ENCODE measurements around the gene DCBLD1.

Gene DCBLD1

DNA sequence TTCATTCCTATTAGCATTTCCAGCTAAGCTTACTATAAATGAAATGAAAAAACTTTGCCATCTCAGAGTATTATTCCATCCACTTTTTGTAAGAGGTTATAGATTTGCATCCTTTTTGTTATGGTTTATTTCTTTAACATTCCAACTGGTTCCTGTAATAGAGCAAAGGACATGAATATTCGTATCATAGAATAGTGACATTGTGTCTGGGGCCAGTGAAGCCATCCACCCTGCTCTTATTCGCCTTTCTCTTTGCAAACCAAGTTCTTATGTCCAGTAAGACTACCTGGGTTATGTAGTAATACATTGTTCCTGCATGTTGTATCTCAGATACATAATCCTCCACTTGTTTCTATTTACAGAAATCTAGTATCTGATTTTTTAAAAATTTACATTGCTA is 43.1 kb downstream of the DCBLD1 start (continued):
- TF ChIP-seq, protein P1, sequence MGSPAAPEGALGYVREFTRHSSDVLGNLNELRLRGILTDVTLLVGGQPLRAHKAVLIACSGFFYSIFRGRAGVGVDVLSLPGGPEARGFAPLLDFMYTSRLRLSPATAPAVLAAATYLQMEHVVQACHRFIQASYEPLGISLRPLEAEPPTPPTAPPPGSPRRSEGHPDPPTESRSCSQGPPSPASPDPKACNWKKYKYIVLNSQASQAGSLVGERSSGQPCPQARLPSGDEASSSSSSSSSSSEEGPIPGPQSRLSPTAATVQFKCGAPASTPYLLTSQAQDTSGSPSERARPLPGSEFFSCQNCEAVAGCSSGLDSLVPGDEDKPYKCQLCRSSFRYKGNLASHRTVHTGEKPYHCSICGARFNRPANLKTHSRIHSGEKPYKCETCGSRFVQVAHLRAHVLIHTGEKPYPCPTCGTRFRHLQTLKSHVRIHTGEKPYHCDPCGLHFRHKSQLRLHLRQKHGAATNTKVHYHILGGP (tag by site-specific recombination; IDR thresholded peaks at IDR 0.05): no peak

DNA sequence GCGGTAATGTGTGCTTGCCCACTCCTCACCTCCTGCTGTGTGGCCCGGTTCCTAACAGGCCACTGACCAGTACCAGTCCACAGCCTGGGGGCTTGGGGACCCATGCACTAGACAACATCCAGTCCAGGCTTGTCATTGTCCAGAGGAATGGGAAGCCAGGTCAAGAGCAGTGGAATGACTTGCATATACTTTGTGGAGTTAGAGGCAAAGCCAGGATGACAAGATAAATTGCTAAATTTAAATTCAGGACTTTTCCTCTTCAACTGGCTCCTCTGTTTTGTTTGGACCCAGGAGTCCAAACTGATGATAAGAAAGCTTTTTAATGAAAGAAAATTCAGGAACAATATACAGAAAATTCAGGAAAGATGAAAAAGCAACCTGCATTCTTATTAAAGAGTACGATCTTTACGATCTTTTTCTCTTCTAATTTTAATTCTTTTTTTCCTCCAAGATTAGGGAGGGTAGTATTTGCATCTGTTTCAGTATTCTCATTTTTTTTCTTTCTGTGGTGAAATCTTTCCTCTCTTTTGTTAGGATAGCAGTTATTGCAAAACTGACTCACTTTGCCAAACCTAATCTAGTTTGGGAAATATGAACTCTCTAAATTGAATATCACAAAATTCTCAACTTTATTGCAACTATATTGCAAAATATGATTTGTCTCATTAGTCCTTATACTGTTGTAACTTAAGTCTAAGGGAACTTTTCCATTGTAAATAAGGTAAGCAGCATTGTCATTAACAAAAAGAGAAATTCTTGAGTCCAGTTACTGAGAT is 48.2 kb downstream of the DCBLD1 start:
- Histone ChIP-seq H3K36me3 (ENCODE audit: control insufficient read depth in 2 of 2, insufficient read depth in 1 of 2, low read length in 2 of 2) (peaks cover 0 to 14% of the 10 kb centered on the region in 2 experiments; a peak in 1 of 3 replicates), H3K4me3 (ENCODE audit: low read depth, low read length) (no peak overlapping the region), H3K4me1 (ENCODE audit: control insufficient read depth, insufficient read depth, low read length) (no peaks in the 10 kb centered on the region; the same call in none of the 2 replicates), H3K27ac (ENCODE audit: extremely low read depth, low read depth, low read length) (no peak overlapping the region), H3K9me3 (ENCODE audit: control insufficient read depth, insufficient read depth, low read depth, low read length) (no peaks in the 10 kb centered on the region)
- TF ChIP-seq ZNF138 (tag by site-specific recombination; IDR thresholded peaks at IDR 0.05; ENCODE audit: borderline replicate concordance) (no peak), SCRT2 (tag by site-specific recombination; IDR thresholded peaks at IDR 0.05) (no peak), ZNF521 (tag by site-specific recombination; IDR thresholded peaks at IDR 0.05) (no peak), ZNF660 (tag by site-specific recombination; IDR thresholded peaks at IDR 0.05) (no peak), ZSCAN16 (tag by site-specific recombination; IDR thresholded peaks at IDR 0.05) (no peak)
- TF ChIP-seq, protein P2, sequence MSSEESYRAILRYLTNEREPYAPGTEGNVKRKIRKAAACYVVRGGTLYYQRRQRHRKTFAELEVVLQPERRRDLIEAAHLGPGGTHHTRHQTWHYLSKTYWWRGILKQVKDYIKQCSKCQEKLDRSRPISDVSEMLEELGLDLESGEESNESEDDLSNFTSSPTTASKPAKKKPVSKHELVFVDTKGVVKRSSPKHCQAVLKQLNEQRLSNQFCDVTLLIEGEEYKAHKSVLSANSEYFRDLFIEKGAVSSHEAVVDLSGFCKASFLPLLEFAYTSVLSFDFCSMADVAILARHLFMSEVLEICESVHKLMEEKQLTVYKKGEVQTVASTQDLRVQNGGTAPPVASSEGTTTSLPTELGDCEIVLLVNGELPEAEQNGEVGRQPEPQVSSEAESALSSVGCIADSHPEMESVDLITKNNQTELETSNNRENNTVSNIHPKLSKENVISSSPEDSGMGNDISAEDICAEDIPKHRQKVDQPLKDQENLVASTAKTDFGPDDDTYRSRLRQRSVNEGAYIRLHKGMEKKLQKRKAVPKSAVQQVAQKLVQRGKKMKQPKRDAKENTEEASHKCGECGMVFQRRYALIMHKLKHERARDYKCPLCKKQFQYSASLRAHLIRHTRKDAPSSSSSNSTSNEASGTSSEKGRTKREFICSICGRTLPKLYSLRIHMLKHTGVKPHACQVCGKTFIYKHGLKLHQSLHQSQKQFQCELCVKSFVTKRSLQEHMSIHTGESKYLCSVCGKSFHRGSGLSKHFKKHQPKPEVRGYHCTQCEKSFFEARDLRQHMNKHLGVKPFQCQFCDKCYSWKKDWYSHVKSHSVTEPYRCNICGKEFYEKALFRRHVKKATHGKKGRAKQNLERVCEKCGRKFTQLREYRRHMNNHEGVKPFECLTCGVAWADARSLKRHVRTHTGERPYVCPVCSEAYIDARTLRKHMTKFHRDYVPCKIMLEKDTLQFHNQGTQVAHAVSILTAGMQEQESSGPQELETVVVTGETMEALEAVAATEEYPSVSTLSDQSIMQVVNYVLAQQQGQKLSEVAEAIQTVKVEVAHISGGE (tag by site-specific recombination; conservative IDR thresholded peaks at IDR 0.05; ENCODE audit: low read depth): no peak
- ChIA-PET POLR2A (no interaction called here), CTCF (interaction anchor here (0.9 to 1.2 kb wide), 2 partner anchors 10 to 81 kb away, joined by 3 to 7 read pairs; no protein-coding TSS in a partner anchor)

DNA sequence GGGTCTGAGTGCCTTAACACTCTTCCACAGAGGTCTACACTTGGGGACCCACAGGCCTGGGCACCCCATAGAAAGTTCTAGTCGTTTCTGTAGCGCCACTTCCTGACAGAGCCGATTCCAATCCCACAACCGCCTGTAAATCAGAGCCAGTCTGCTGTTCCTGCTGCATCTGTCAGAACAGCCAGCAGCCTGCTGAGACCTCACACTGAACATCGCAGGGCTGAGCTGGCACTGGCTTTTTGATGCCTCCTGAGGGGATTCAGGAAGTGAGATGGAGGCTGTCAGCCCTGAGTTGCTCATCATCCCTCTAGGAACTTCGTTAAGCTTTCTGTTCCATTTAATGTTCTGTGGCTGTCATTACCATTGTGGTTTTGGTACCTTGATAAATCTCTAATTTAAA is 48.9 kb downstream of the DCBLD1 start:
- Histone ChIP-seq H3K36me3 (ENCODE audit: control insufficient read depth in 2 of 2, insufficient read depth in 1 of 2, low read length in 2 of 2) (peaks cover 0 to 15% of the 10 kb centered on the region in 2 experiments; a peak in 1 of 3 replicates), H3K4me1 (ENCODE audit: control insufficient read depth, insufficient read depth, low read length) (no peaks in the 10 kb centered on the region; the same call in none of the 2 replicates), H3K4me3 (ENCODE audit: low read depth, low read length) (no peak overlapping the region), H3K27ac (ENCODE audit: extremely low read depth, low read depth, low read length) (no peak overlapping the region), H3K9me3 (ENCODE audit: control insufficient read depth, insufficient read depth, low read depth, low read length) (no peaks in the 10 kb centered on the region)
- POLR2A ChIA-PET: no interaction called here
- CTCF ChIA-PET: interaction anchor here (0.7 to 1.2 kb wide), 3 partner anchors 11 to 81 kb away, joined by 3 to 7 read pairs (median 3); no protein-coding TSS in a partner anchor
- no peak for TF ChIP-seq ZBTB8A (tag by site-specific recombination; IDR thresholded peaks at IDR 0.05)
- TF ChIP-seq, protein P3, sequence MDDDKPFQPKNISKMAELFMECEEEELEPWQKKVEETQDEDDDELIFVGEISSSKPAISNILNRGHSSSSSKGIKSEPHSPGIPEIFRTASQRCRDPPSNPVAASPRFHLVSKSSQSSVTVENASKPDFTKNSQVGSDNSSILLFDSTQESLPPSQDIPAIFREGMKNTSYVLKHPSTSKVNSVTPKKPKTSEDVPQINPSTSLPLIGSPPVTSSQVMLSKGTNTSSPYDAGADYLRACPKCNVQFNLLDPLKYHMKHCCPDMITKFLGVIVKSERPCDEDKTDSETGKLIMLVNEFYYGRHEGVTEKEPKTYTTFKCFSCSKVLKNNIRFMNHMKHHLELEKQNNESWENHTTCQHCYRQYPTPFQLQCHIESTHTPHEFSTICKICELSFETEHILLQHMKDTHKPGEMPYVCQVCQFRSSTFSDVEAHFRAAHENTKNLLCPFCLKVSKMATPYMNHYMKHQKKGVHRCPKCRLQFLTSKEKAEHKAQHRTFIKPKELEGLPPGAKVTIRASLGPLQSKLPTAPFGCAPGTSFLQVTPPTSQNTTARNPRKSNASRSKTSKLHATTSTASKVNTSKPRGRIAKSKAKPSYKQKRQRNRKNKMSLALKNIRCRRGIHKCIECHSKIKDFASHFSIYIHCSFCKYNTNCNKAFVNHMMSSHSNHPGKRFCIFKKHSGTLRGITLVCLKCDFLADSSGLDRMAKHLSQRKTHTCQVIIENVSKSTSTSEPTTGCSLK (tag by site-specific recombination; IDR thresholded peaks at IDR 0.05): no peak
- TF ChIP-seq, protein P2 (tag by site-specific recombination; conservative IDR thresholded peaks at IDR 0.05; ENCODE audit: low read depth): no peak
- TF ChIP-seq, protein P4, sequence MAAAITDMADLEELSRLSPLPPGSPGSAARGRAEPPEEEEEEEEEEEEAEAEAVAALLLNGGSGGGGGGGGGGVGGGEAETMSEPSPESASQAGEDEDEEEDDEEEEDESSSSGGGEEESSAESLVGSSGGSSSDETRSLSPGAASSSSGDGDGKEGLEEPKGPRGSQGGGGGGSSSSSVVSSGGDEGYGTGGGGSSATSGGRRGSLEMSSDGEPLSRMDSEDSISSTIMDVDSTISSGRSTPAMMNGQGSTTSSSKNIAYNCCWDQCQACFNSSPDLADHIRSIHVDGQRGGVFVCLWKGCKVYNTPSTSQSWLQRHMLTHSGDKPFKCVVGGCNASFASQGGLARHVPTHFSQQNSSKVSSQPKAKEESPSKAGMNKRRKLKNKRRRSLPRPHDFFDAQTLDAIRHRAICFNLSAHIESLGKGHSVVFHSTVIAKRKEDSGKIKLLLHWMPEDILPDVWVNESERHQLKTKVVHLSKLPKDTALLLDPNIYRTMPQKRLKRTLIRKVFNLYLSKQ (tag by site-specific recombination; IDR thresholded peaks at IDR 0.05; ENCODE audit: borderline replicate concordance): no peak
- TF ChIP-seq KLF16 (tag by site-specific recombination; IDR thresholded peaks at IDR 0.05): no peak
- TF ChIP-seq, protein P5, sequence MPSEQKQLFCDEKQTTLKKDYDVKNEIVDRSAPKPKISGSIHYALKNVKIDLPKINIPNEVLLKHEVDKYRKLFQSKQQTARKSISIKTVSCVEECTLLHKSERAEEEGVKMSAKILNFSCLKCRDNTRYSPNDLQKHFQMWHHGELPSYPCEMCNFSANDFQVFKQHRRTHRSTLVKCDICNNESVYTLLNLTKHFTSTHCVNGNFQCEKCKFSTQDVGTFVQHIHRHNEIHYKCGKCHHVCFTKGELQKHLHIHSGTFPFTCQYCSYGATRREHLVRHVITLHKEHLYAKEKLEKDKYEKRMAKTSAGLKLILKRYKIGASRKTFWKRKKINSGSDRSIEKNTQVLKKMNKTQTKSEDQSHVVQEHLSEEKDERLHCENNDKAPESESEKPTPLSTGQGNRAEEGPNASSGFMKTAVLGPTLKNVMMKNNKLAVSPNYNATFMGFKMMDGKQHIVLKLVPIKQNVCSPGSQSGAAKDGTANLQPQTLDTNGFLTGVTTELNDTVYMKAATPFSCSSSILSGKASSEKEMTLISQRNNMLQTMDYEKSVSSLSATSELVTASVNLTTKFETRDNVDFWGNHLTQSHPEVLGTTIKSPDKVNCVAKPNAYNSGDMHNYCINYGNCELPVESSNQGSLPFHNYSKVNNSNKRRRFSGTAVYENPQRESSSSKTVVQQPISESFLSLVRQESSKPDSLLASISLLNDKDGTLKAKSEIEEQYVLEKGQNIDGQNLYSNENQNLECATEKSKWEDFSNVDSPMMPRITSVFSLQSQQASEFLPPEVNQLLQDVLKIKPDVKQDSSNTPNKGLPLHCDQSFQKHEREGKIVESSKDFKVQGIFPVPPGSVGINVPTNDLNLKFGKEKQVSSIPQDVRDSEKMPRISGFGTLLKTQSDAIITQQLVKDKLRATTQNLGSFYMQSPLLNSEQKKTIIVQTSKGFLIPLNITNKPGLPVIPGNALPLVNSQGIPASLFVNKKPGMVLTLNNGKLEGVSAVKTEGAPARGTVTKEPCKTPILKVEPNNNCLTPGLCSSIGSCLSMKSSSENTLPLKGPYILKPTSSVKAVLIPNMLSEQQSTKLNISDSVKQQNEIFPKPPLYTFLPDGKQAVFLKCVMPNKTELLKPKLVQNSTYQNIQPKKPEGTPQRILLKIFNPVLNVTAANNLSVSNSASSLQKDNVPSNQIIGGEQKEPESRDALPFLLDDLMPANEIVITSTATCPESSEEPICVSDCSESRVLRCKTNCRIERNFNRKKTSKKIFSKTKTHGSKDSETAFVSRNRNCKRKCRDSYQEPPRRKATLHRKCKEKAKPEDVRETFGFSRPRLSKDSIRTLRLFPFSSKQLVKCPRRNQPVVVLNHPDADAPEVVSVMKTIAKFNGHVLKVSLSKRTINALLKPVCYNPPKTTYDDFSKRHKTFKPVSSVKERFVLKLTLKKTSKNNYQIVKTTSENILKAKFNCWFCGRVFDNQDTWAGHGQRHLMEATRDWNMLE (tag by site-specific recombination; conservative IDR thresholded peaks at IDR 0.05; ENCODE audit: low read depth): no peak
